Effector CD8-positive, alpha-beta T cell (primary cell): ENCODE measurements around the gene C14orf93.
"Not testable (repeated sequence)": the region's sequence is repeated elsewhere in the genome, so short reads cannot be mapped to it uniquely, and the experiment has no call there.

Source experiments
- DNase-seq: peaks from one replicate; lab custom pipeline; 2025; lab: John Stamatoyannopoulos, UW

The C14orf93 gene

DNA sequence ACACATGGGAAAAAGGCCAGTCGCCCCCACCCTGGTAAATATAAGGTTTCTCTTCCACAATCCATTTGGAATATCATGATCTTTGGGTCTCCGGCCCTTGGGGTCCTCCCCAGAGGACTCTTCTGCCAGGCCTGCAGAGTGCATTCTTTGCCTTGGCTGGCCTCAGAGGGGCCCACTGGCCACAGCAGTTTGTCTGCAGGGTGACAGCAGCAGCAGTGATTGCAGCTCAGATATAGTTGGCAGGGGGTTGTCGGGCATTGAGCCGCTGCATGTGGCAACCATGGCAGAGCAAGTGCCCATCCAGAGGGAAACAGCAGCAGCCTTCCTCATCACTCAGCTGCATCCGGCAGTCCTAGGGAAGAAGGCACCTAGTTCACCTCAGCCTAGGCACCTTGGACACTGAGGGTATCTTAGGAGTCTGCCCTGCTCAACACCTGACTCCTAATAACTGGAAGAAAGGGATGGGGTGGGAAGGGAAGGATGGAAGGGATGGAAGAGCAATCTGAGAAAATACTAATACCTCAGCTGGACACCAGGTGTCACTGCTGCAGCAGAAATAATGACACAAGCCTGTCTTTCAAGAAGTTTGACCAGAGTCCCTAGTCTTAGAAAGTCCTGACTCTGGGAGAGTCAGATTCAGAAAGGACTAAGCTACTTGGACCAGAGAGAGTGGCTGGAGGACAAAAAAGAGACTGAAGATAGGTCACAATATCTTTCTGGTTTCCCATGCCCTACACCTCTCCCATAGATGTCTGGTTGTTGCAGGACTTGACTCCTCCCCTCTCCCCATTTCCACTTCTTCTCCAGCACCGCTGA lies 36.5 kb downstream of the C14orf93 start:
- peak; percentile 14 for DNase-seq

DNA sequence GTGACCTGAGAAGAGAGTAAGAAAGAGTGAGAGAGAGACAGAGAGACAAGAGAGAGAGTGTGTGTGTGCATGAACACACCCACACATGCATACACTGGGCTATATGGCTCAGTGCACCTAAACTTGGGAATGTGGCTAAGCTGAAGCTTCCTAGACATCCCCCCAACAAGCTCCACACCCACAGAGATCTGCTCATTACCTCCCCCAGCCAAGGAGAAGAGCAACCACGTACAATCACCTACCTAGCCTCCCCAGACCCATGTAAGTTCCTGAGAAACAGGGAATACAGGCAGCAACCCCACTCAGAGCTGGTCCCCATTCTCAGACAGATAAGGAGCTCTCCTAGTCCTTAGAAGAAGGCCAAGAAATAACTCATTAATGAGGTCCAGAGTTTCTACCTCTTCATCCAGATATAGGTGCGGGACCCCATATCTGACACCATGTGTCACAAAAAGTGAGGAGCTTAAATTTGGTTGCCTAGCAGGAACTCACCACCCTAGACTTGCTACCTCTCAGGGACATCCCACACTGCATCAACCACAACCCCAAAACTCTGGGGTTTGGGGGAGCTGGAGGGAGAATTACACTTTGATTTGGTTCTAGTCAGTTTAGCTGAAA lies 37.5 kb downstream of the C14orf93 start:
- DNase-seq, result no peak

DNA sequence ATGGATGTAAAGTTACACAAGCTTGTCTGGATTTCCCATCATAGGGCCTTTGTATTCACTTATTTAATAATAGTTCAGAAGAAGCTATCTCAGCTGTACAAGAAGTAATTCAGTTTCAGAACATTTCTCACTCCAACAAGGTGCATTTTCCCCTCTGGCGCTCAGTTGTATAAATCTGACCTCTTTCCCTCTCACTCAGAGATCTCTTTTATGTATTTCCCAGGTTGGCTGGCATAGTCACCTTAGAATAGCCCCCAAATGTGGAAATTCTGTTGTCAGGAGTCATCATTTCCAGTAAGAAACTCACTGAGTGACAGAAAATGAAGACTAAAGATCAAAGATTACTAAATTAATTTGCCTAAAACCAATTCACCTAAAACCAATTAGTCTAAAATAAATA lies 38.8 kb downstream of the C14orf93 start:
- DNase-seq, result no peak

DNA sequence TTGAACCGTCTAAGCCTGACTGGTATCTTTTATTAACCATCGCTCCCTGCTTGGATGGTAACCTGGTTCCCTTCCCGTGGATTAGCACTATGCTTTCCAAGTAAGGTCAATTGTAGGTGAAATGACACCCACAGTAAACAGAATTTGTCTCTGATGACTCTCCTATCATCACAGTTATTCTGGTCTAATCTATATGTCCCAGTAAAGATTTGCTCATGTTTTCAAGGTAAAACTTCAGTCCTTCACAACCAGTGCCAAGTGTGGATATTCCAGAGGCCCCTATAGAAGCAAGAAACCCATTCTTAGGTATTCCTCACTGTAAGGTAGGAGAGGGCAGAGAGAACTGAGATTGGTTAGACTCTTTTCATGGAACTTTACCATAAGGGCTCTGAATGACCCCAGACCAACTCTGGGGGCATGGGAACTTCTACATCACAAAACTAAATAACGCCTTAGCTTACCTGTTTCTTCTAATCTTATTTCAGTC lies 43.1 kb downstream of the C14orf93 start:
- DNase-seq, result no peak

DNA sequence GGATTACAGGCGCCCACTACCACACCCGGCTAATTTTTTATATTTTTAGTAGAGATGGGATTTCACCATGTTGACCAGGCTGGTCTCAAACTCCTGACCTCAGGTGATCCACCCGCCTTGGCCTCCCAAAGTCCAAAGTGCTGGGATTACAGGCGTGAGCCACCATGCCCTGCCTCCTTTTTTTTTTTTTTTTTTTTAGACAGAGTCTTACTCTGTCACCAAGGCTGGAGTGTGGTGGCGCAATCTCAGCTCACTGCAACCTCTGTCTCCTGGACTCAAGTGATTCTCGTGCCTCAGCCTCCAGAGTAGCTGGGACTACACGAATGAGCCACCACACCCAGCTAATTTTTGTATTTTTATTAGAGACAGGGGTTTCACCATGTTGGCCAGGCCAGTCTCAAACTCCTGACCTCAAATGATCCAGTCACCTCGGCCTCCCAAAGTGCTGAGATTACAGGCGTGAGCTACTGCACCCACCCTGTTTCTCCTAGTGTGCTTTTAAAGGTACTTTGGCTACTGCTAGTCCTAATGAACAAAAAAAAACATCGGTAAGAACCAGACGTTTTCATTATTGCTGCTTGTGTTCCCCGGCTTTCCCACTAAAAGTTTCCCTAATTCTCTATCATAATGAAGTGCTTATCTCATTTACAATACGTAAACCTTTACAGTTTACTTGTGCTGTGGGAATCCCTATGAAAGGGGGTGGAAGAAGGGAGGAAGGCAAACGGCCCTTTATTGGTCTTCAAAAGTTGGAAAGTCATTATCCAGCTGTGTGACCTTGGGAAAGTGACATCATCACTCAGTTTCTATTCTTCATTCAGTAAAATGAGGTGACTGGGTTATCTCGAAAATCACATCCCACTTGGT lies 43.8 kb downstream of the C14orf93 start:
- DNase-seq, result not testable (repeated sequence)

DNA sequence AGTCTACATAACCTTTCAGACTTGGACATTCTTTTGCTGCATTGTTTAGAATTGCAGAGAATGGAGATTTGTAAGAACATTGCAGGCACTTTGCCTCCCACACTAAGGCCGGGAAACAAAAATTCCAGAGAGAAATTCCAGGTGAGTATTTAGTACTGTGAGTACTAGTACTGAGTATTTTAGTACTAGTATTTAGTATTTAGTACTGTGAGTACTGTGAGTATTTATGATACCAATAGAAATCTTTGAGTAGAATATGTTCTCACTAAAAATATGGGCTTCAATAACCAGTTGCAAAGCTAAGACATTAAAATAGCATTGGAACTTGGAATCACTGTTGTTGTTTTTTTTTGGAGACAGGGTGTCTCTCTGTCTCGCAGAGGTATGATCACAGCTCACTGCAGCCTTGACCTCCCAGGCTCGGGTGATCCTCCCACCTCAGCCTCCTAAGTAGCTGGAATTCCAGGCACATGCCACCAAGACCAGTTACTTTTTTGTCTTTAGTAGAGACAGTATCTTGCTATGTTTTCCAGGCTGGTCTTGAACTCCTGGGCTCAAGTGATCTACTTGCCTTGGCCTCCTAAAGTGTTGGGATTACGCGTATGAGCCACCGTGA lies 47.8 kb downstream of the C14orf93 start:
- DNase-seq, result no peak

DNA sequence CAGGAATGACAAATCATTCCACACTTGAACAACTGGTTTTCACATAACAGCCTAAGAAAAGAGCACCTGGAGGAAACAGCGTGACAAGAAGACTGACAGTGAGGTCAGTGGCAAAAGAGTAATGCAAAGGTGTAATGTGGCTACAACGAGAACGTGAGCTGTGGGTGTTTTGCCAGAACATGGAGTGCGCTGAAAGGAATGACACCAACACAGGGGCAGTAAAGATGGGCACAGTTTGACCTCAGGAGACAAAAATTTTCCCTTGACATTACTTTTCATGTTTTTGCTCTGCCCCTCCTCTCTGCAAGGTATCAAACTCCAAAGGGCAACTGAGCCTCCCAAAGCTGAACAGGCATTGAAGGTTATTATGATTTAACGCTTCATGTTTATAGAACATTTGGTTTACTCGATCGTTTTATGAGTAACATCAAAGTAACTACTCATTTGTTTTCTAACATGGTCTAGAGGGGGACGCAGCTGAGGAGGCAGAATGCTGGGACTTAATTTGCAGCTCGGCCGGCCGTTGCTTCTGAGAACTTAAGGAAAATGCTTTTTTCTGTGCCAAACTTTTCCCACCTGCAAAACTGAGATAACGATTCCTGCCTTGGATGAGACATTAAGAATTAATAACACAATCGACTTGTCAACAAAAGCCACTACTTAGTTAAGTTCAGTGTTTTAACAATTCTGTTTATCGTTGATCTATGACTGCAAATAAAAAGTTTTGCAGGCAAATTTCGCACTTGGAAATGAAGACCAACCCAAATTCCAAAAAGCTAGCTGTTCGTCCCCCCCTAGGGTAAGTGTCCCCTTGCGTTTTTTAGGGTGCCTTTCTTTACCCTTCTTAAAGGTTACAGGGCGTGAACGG lies 54.0 kb downstream of the C14orf93 start:
- DNase-seq, result no peak

DNA sequence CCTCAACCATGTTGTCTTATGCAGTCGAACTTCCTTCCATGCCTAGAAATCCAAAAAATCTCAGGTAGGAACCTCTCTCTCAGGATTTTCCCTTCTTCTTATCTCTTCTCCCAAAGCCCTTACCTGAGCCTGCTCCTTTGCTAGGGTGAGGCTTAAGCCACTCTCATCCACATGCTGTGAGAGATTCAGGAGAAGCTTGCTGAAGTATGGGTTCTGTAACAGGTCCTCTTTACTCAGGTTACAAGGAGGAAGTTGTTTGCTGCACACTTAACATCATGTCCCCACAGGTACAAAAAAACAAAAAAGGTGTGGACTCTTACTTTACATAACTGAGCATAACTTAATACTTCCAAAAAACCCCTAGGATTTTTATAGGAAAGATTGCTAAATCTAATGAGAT lies 57.5 kb downstream of the C14orf93 start:
- no peak for DNase-seq

DNA sequence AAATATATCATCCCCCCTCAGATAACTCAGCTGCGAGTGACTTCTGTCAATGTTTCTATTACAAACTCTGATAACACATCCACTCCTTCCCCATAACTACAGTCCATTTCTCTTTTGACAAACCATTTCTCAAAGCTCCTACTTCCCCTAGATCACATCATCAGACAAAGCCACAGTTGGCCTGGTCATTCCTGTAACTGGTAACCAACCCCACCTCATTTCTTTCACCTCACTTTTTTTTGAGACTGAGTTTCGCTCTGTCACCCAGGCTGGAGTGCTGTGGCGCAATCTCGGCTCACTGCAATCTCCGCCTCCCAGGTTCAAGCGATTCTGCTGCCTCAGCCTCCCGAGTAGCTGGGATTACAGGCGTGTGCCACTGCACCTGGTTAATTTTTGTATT lies 58.1 kb downstream of the C14orf93 start:
- DNase-seq, result not testable (repeated sequence)

DNA sequence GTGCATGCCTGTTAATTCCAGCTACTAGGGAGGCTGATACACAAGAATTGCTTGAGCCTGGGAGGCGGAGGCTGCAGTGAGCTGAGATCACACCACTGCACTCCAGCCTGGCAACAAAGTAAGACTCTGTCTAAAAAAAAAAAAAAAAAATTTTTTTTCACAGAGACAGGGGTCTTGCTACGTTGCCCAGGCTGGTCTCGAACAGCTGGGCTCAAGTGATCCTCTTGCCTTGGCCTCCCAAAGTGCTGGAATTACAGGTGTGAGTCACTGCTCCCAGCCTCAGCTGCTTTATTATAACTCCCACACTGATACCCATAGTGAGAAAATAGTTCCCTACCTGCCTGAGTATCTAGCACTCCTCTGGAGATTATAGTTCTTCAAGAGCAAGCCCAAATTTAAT lies 64.3 kb downstream of the C14orf93 start:
- no peak for DNase-seq

DNA sequence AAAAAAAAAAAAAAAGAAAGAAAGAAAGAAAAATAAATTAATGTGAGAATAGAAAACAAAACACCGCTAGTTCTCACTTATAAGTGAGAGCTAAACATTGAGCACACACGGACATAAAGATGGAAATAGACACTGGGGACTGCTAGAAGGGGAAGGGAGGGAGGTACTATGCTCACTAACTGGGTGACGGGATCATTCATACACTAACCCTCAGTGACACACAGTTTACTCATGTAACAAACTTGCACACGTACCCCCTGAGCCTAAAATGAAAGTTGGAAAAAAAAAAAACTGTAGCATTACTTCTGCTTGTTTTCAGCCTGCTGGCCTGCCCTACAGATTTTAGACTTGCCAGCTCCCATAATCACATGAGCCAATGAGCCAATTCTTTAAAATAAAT lies 70.3 kb downstream of the C14orf93 start:
- no peak for DNase-seq
